ENCODE results near the gene VAC14.

DNA sequence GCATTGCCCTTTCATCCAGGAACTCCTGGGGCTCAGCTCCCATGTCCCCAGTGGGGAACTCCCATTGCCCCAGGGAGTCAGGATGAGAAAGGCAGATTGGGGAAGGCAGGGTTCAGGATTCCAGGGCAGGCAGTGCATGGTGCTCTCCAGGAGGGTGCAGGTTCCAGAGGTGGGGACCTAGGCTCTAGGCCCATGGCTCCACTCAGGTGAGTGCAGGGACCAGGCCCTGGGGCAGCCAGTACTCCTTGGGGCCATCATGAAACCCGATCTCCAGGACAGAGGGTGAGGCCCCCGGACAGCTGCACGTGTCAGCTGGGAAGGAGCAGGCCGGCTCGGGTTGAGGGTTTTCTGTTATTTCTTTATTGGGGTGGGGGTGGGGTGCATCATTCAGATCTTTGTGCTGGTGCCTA is 113.9 kb downstream of the VAC14 start:
- TF ChIP-seq, protein P1, sequence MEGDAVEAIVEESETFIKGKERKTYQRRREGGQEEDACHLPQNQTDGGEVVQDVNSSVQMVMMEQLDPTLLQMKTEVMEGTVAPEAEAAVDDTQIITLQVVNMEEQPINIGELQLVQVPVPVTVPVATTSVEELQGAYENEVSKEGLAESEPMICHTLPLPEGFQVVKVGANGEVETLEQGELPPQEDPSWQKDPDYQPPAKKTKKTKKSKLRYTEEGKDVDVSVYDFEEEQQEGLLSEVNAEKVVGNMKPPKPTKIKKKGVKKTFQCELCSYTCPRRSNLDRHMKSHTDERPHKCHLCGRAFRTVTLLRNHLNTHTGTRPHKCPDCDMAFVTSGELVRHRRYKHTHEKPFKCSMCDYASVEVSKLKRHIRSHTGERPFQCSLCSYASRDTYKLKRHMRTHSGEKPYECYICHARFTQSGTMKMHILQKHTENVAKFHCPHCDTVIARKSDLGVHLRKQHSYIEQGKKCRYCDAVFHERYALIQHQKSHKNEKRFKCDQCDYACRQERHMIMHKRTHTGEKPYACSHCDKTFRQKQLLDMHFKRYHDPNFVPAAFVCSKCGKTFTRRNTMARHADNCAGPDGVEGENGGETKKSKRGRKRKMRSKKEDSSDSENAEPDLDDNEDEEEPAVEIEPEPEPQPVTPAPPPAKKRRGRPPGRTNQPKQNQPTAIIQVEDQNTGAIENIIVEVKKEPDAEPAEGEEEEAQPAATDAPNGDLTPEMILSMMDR (conservative IDR thresholded peaks at IDR 0.05; ENCODE audit: low read depth, low read length), result no peak
- no peak for TF ChIP-seq EZH2phosphoT487 (IDR thresholded peaks at IDR 0.05; ENCODE audit: borderline replicate concordance, low read length)
- no peak for TF ChIP-seq EZH2 (IDR thresholded peaks at IDR 0.05; ENCODE audit: low read length, unreplicated experiment)
